HG02678 (cell line): ENCODE measurements around the gene MMP15.

ENCODE experiments used
- ATAC-seq: cut with Tn5 transposase; IDR thresholded peaks from one replicate; pipeline ENCODE4 v1.9.1; 2021; ENCODE audit warnings: mild to moderate bottlenecking, moderate library complexity; ENCODE audit not compliant: unreplicated experiment

MMP15 gene

DNA sequence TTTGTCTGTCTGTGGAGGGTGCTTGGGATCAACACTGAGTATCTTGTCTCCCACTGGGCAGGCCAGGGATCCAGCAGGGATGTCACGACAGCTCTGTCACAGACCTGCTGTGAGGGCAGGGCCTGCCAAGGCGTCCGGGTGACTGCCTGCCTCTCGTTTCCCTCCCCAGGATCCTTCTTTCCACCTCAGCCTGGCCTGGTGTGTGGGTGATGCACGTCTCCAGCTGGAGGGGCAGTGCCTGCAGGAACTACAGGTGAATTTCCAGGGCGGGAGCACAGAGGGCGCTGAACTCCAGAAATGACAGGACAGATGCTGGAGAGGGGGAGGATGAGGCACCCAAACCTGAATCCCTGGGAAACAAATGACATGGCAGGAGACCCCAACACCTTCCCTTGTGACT, 6.8 kb upstream of the MMP15 start:
- no peak for ATAC-seq

- ATAC-seq: no peak
Observed at GRCh38 chr16:58019866-58020538, 5.6 kb upstream of the MMP15 start.

- ATAC-seq: no peak
Observed at GRCh38 chr16:58020628-58021521, 4.7 kb upstream of the MMP15 start.

DNA sequence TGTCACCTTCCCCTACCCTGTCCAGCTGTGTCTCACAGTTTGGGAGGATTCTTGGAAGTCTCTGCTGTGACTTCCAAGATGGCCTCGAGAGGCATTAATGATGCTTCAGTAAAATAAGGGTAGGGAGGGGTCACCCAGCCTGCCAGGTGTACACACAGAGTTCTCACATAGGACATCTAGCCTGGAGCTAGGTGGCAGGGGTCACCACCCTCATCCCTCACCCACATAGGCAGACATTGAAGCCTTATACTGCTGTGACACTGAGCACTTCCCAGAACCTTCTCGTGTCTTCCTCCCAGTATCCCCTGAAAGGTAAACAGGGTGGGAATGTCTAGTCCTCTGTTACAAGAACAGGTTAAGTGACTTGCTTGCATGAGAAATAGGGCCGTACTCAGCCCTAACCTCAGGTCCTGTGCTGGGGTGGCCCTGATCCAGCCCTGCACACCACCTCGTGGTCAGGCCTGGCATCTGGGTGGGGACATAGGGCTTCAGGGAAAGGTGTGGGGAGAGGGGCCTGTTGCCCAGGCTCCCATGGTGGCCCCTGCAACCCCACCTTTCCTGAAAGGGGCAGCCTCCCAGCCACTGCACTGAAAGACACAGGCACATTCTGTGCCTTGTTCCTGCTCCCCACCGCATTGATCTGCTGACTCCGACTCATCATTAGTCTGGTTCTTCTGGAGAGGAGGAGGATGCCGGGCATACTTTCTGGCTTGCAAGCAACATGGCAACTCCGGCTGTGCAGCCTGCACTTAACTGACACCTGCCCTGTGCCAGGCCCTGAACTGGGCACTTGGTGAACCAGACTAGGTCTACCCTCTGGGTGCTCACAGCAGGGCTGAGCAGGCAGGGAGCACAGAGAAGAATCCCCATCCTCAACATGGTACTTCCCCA, 3.6 kb upstream of the MMP15 start:
- ATAC-seq: no peak

GRCh38 chr16:58022601-58023371, 2.8 kb upstream of the MMP15 start:
- ATAC-seq: no peak

GRCh38 chr16:58024486-58025350, 836 bp upstream of the MMP15 start:
- no peak for ATAC-seq

DNA sequence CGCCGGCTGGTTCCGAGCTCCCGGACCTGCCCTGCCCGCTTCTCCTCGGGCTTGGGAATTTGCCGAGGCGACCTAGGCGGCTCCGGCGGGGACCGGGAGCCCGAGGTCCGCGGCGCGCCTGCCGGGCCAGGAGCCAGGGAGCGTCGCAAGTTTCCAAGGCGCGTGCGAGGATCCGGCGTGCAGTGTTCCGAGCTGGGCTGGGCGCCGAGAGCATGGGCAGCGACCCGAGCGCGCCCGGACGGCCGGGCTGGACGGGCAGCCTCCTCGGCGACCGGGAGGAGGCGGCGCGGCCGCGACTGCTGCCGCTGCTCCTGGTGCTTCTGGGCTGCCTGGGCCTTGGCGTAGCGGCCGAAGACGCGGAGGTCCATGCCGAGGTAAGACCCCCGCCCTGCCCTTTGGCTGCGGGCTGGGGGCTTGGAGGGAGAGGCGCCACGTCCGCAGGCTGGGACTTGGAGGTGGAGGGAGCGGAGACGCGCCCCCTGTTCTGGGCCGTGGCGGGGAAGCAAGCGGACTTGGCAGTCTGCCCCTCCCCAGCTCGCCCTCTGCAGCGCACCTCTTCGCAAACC, 668 bp downstream of the MMP15 start:
- ATAC-seq: peak; percentile 17

DNA sequence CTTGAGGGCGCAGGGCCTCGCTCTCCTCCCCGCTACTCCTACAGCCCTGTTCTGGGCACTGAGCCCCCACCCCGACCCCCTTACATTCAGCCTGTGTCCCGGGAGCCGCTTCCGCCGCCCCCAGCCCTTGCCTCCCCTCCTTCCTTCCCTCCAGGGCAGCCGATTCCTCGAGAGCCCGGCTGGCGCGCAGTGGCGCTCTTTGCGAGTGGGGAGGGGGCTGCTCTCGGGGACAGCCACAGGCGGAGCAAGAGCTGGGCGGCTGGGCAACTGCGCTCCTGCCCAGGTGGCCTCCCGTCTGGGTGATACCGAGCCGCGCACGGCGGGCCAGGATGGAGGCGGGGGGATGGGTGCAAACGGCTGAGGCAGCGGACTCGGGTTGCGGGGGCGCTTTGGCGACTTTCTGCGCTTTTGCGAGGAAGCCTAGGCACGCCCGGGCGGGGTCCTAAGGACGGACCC, 1.2 kb downstream of the MMP15 start:
- no peak for ATAC-seq

DNA sequence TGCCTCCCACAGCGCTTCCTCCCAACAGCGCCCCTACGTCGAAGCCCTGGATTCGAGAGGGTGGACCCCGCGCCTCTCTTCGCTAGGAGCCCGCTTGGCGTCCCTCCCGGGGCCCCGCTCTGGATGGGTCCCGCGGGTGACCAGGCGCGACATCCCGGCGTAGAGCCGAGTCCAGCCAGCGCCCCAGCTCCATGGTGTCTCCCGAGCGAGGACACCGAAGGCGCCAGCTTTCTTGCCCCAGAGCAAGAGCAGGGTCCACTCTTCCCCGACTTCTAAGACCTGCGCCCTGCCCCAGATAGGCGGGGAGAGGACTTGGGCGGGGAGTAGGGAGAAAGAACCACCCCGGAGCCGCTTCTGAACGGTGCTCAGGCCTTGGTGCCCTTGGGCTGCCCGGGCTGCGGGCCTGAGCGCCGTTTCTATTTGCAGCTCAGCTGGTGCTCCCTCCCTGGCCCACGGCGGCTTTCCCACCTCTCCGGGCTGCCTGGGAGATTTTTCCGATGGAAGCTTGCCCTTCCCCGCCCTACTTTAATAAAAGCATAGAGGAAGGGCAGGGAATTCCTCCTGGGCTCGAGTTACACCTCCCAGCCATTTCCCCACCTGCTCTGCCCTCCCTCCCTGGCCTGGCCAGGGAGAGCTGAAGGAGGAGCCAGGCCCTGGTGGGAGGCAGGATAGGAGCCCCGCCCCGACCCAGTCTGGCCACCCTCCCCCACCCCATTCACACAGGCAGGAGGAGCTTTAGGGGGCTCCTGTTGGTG, 1.8 kb downstream of the MMP15 start:
- ATAC-seq: no peak

GRCh38 chr16:58027916-58028455, 2.4 kb downstream of the MMP15 start:
- ATAC-seq: no peak

- ATAC-seq: no peak
Observed at GRCh38 chr16:58028541-58029070, 3.1 kb downstream of the MMP15 start.

GRCh38 chr16:58029410-58029809, 3.9 kb downstream of the MMP15 start:
- ATAC-seq: no peak

DNA sequence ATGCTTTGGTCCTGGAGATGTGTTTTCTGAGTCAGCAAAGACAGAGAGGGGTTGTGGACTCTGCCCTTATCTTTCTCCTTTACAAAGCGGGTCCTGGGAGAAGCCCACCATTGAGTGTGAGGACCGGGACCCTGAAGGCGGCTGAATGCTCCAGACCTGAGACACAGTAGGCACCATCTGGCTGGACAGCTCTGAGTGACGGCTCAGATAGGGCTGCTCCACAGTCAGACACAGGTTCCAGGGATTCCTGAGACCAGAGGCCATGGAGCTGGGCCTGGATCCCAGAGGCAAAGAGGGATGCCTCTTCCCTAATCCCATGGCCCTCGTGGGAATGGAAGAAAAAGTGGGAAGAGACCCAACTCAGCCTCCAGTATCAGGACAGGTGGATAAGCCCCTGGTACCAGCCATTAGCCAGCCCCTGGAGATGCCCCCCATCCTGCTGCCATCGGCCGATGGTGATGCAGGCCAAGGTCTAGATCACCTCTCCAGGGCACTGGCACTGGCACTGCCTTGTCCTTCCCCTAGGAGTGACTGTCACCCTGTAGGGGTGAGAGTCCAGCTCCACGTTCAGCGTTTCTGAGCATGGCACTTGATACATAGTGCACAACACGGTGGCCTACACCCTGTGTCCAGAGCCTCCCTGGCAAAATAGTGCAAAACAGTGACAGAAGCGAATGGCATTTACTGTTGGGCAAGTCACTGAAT, 4.7 kb downstream of the MMP15 start:
- no peak for ATAC-seq

DNA sequence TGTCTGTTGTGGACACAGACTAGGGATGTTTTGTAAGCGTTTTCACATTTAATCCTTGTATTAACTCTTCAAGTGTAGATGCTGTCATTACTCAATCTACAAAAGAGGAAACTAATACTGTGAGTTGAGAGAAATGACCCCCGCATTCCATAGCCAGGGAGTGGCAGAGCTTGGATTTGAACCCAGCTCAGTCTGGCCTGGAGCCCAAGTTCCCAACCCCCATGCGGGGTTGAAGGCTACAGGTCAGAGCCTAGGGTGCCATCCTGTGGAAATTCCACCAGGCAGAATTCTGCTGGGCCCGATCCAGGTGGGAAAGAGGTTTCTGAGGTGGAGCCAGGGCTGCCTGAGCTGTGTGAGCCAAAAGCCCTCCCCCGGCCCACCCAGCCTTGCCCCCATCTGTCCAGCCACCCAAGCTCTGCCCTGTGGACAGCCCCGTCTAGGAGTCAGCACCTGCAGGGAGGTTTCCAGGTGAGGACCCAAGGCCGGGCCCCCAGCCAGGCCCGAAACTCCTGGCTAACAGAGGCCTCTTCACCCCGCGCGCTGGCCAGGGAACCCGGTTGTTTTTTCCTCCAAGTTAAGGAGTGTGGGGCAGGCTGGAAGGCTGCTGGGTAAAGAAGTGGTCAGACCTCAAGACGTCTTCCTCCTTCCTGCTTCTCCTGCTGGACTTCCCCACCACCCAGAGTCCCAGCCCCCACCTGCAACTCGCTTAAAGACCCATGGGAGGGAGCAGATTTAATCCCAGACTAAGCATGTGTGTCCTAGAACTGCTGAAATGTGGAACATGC, 5.7 kb downstream of the MMP15 start:
- no peak for ATAC-seq

- ATAC-seq: no peak
Observed at GRCh38 chr16:58032710-58033293, 7.2 kb downstream of the MMP15 start.

DNA sequence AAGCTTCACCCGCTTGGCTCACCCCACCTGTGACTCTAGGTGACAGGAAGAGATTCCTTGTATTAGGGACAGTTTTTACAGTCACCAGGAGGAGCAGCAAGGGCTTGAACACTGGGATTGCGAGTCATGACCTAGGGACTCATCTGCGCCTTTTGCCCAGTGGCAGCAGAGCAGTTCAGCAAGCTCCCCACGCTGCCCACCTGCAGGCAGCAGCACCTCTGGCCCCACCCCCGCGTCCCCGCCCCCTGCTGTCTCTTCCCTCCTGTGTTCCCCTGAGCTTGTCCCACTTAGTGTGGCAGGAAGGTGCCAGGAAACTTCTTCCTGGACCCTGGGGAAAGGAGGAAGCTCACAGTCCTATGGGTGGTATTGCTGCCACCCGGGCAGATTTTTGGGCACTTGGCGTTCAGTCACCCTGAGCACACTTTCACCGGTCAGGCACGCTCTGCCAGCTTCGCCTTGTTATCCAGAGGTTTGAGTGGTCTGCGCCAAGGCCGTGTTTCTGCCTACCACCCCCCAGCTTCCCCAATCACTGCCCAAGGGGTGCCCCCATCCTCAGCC, 8.7 kb downstream of the MMP15 start:
- no peak for ATAC-seq
